Upper lobe of left lung (tissue), 6 donors: Measurements from ENCODE around the gene LRP8. TPM values are rescaled to one million over a fixed set of nuclear protein-coding genes. Genes with fewer than 3 reads are reported as not detected.

Experiments used
- ATAC-seq, 2 donors: fragments of 200-7000 bp; cut with Tn5 transposase; one replicate each; pipeline ENCODE4 v1.9.1; 2022; ENCODE audit warnings: mild to moderate bottlenecking in 2 of 2, moderate library complexity in 2 of 2; ENCODE audit not compliant: low FRiP score in 2 of 2
- DNase-seq, 2 donors: peaks; one replicate each; pipeline ENCODE4 v3.0.0-alpha.2; 2019 to 2020
- H3K27ac ChIP-seq, 4 donors: fragments of 200-600 bp; sonication (generic); one replicate each; pipeline ENCODE4 v1.5.1; 2016 to 2019
- H3K27me3 ChIP-seq, 4 donors: fragments of 200-600 bp; sonication (generic); one replicate each; pipeline ENCODE4 v1.5.1; 2017 to 2019
- H3K36me3 ChIP-seq, 4 donors: fragments of 200-600 bp; sonication (generic); one replicate each; pipeline ENCODE4 v1.5.1; 2016 to 2019
- H3K4me1 ChIP-seq, 4 donors: fragments of 200-600 bp; sonication (generic); one replicate each; pipeline ENCODE4 v1.5.1; 2018 to 2019
- H3K4me3 ChIP-seq, 4 donors: fragments of 200-600 bp; sonication (generic); one replicate each; pipeline ENCODE4 v1.5.1; 2017 to 2019; ENCODE audit warnings: mild to moderate bottlenecking in 2 of 4, moderate library complexity in 1 of 4
- H3K9me3 ChIP-seq, 4 donors: fragments of 200-600 bp; sonication (generic); one replicate each; pipeline ENCODE4 v1.5.1; 2018 to 2019
- EP300 ChIP-seq, 4 donors: sonication (generic); formaldehyde crosslinking; IDR thresholded peaks; one replicate each; pipeline ENCODE4 v1.5.1; 2017; ENCODE audit warnings: antibody characterized with exemption in 4 of 4, control low read depth in 2 of 4
- POLR2A ChIP-seq, 4 donors: fragments of 450-650 bp; IDR thresholded peaks; one replicate each; pipeline ENCODE4 v1.5.1; 2016 to 2017; ENCODE audit warnings: antibody characterized with exemption in 4 of 4, mild to moderate bottlenecking in 2 of 4
- POLR2AphosphoS5 ChIP-seq, 2 donors: sonication (generic); formaldehyde crosslinking; IDR thresholded peaks; one replicate each; pipeline ENCODE4 v1.5.1; 2017; ENCODE audit warnings: antibody characterized with exemption in 2 of 2
- WGBS, 2 donors: methylation state at CpG; one replicate each; pipeline ENCODE4 v1.1.5; 2017 to 2018; 5-methylcytosine and 5-hydroxymethylcytosine counted together
- total RNA-seq, 6 donors: library from RNA; depleted of rRNA in 4 of 6; stranded (reverse); fragments of >200 nt in 4 of 6; gene quantifications; one replicate each; pipeline versions ENCODE4 v1.1.0 to v1.2.1, GENCODE V29; 2016 to 2021
- TF ChIP-seq, protein P1 (sequence below), 6 experiments: fragments of 450-650 bp in 4 of 6; fragments of 200-600 bp in 2 of 6; sonication (generic) in 2 of 6; IDR thresholded peaks; one replicate each; pipeline ENCODE4 v1.5.1; 2016 to 2019; ENCODE audit warnings: antibody characterized with exemption in 6 of 6
- donor health status: DM: no; HTN: no; CAD: no; lungs with moderate emphysema.
- donor health status: DM: no; HTN: yes; CAD: no; lungs with severe emphysema.

Gene LRP8
- total RNA-seq, 6 donors from 2014 or later: 4.6 to 23.0 (median 11.1) TPM

GRCh38 chr1:53279296-53280200, 48.3 kb downstream of the LRP8 start:
- Histone ChIP-seq H3K9me3 (no peaks in the 10 kb centered on the region), H3K4me3 (no peak overlapping the region), H3K36me3 (no peaks in the 10 kb centered on the region), H3K27me3 (no peaks in the 10 kb centered on the region), H3K27ac (no peak overlapping the region), H3K4me1 (no peaks in the 10 kb centered on the region)
- TF ChIP-seq, protein P1, sequence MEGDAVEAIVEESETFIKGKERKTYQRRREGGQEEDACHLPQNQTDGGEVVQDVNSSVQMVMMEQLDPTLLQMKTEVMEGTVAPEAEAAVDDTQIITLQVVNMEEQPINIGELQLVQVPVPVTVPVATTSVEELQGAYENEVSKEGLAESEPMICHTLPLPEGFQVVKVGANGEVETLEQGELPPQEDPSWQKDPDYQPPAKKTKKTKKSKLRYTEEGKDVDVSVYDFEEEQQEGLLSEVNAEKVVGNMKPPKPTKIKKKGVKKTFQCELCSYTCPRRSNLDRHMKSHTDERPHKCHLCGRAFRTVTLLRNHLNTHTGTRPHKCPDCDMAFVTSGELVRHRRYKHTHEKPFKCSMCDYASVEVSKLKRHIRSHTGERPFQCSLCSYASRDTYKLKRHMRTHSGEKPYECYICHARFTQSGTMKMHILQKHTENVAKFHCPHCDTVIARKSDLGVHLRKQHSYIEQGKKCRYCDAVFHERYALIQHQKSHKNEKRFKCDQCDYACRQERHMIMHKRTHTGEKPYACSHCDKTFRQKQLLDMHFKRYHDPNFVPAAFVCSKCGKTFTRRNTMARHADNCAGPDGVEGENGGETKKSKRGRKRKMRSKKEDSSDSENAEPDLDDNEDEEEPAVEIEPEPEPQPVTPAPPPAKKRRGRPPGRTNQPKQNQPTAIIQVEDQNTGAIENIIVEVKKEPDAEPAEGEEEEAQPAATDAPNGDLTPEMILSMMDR (IDR thresholded peaks at IDR 0.05): no peak
- TF ChIP-seq POLR2AphosphoS5 (IDR thresholded peaks at IDR 0.05): no peak
- DNase-seq (no peak), ATAC-seq (no peak)
- WGBS, 2 donors: 82% methylated on average over 14 of the region's 14 CpGs

- TF ChIP-seq EP300 (IDR thresholded peaks at IDR 0.05) (no peak), POLR2AphosphoS5 (IDR thresholded peaks at IDR 0.05) (no peak), POLR2A (IDR thresholded peaks at IDR 0.05) (peak in 1 of 4 donors; percentile 25)
- TF ChIP-seq, protein P1 (IDR thresholded peaks at IDR 0.05): peak; percentile 59 to 89 (median 86)
- 15 to 19% methylated on average over 8 of the region's 8 CpGs for whole genome bisulfite sequencing, 2 donors
- peak in 1 of 2 donors; percentile 77 for ATAC-seq
- H3K9me3 ChIP-seq: no peaks in the 10 kb centered on the region
- no peaks in the 10 kb centered on the region for H3K4me1 ChIP-seq
- H3K27ac ChIP-seq: no peak overlapping the region
- H3K36me3 ChIP-seq: no peaks in the 10 kb centered on the region
- peak; percentile 45 to 54 for DNase-seq
- H3K4me3 ChIP-seq: no peak overlapping the region
- no peaks in the 10 kb centered on the region for H3K27me3 ChIP-seq
Measured at GRCh38 chr1:53278298-53278725, 49.6 kb downstream of the LRP8 start.

DNA sequence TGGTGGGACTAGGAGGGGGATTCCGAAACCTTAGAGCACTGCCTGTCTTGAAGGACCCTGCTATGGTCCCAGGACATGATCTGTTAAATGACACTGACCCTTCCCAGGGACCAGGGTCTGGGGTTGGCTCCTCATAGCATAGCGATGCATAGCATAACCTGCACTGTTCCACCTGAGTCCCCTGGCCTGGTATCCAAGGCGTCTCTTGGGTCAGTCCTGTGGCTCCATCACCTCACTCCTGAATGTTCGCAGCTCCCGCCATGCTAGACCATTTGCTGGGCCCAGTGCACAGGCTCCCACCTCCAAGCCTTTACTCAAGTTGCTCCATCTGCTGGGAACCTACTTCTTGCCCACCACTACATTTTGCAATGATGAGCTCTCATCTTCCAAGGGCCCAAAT, 50.5 kb downstream of the LRP8 start:
- no peak for TF ChIP-seq EP300 (IDR thresholded peaks at IDR 0.05)
- TF ChIP-seq POLR2A (IDR thresholded peaks at IDR 0.05): no peak
- no peak for TF ChIP-seq POLR2AphosphoS5 (IDR thresholded peaks at IDR 0.05)
- TF ChIP-seq, protein P1 (IDR thresholded peaks at IDR 0.05): no peak
- H3K27ac ChIP-seq: no peak overlapping the region
- no peaks in the 10 kb centered on the region for H3K27me3 ChIP-seq
- H3K4me1 ChIP-seq: no peaks in the 10 kb centered on the region
- H3K36me3 ChIP-seq: no peaks in the 10 kb centered on the region
- H3K4me3 ChIP-seq: no peak overlapping the region
- H3K9me3 ChIP-seq: no peaks in the 10 kb centered on the region
- 97 to 98% methylated on average over 5 of the region's 5 CpGs for WGBS, 2 donors
- DNase-seq (no peak), ATAC-seq (no peak)

GRCh38 chr1:53276902-53277281, 51.0 kb downstream of the LRP8 start:
- WGBS, 2 donors: 90 to 92% methylated on average over 28 to 46 of the region's 46 CpGs
- DNase-seq: peak in 1 of 2 donors; percentile 80

More at GRCh38 chr1:53276902-53277281, 51.0 kb downstream of the LRP8 start:
- no peaks in the 10 kb centered on the region for H3K9me3 ChIP-seq
- no peak overlapping the region for H3K27ac ChIP-seq
- no peak overlapping the region for H3K4me3 ChIP-seq
- ATAC-seq: no peak
- TF ChIP-seq, protein P1 (IDR thresholded peaks at IDR 0.05): no peak
- TF ChIP-seq POLR2A (IDR thresholded peaks at IDR 0.05) (no peak), POLR2AphosphoS5 (IDR thresholded peaks at IDR 0.05) (no peak)
- H3K27me3 ChIP-seq: no peaks in the 10 kb centered on the region
- no peaks in the 10 kb centered on the region for H3K36me3 ChIP-seq
- no peaks in the 10 kb centered on the region for H3K4me1 ChIP-seq
